ENCODE results near the gene SLC22A4.

DNA sequence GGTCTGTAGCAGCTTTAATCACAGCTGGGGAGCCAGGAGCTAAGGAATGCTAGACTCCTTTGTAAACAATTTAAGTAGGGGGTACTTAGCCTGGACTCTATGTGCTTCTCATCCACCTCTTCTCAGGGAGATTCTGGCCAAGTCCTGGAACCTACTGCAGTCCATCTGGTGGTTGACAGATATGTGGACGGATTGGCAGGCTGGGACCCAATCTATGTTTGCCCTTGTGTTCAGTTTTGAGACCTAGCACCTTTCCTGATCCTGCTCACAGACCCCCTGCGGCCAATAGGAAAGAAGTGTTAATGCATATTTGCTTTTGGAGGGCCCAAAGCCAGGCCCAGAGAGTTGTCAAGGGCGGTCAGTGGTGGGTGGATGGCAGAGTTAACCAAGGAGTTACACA lies 81.8 kb downstream of the SLC22A4 start:
- TF ChIP-seq, protein P1, sequence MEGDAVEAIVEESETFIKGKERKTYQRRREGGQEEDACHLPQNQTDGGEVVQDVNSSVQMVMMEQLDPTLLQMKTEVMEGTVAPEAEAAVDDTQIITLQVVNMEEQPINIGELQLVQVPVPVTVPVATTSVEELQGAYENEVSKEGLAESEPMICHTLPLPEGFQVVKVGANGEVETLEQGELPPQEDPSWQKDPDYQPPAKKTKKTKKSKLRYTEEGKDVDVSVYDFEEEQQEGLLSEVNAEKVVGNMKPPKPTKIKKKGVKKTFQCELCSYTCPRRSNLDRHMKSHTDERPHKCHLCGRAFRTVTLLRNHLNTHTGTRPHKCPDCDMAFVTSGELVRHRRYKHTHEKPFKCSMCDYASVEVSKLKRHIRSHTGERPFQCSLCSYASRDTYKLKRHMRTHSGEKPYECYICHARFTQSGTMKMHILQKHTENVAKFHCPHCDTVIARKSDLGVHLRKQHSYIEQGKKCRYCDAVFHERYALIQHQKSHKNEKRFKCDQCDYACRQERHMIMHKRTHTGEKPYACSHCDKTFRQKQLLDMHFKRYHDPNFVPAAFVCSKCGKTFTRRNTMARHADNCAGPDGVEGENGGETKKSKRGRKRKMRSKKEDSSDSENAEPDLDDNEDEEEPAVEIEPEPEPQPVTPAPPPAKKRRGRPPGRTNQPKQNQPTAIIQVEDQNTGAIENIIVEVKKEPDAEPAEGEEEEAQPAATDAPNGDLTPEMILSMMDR (IDR thresholded peaks at IDR 0.05) = no peak
- no peak for TF ChIP-seq EP300 (IDR thresholded peaks at IDR 0.05)

All from ovary (tissue), 3 donors.